Right lobe of liver (tissue), 6 donors: Measurements from ENCODE around the gene CDC42BPB. TPM values are rescaled to one million over a fixed set of nuclear protein-coding genes. Genes with fewer than 3 reads are reported as not detected.

ENCODE experiments used
- ATAC-seq, 4 donors: fragments of 200-7000 bp; cut with Tn5 transposase; one replicate each; pipeline ENCODE4 v1.9.1; 2020; ENCODE audit warnings: mild to moderate bottlenecking in 4 of 4, moderate library complexity in 4 of 4
- DNase-seq, 3 donors: peaks; one replicate each; pipeline ENCODE4 v3.0.0-alpha.2; 2020
- H3K27ac ChIP-seq, 3 donors: fragments of 200-600 bp; one replicate each; pipeline ENCODE4 v1.8.0; 2022
- H3K27me3 ChIP-seq, 2 donors: fragments of 200-600 bp; one replicate each; pipeline ENCODE4 v1.8.0; 2022
- H3K36me3 ChIP-seq, 4 donors: fragments of 200-600 bp; sonication (generic) in 1 of 4; one replicate each; pipeline versions ENCODE4 v1.5.1 to v1.8.0; 2017 to 2022; ENCODE audit warnings: control low read depth in 1 of 4
- H3K4me1 ChIP-seq, 4 donors: fragments of 200-600 bp; sonication (generic) in 1 of 4; one replicate each; pipeline versions ENCODE4 v1.5.1 to v1.8.0; 2017 to 2022; ENCODE audit warnings: control low read depth in 1 of 4
- H3K4me3 ChIP-seq, 3 donors: fragments of 200-600 bp; one replicate each; pipeline ENCODE4 v1.8.0; 2022
- H3K9me3 ChIP-seq, 4 donors: fragments of 200-600 bp; sonication (generic) in 1 of 4; one replicate each; pipeline versions ENCODE4 v1.5.1 to v1.8.0; 2017 to 2022; ENCODE audit warnings: control low read depth in 1 of 4
- CTCF ChIP-seq, 4 donors: fragments of 200-600 bp in 3 of 4; fragments of 450-650 bp in 1 of 4; IDR thresholded peaks; one replicate each; pipeline versions ENCODE4 v1.5.1 to v1.8.0; 2016 to 2022; ENCODE audit warnings: antibody characterized with exemption in 4 of 4, mild to moderate bottlenecking in 2 of 4
- POLR2A ChIP-seq: fragments of 450-650 bp; IDR thresholded peaks from one replicate; pipeline ENCODE4 v1.6.1; 2017; ENCODE audit warnings: antibody characterized with exemption, mild to moderate bottlenecking
- WGBS: methylation state at CpG from one replicate; pipeline ENCODE4 v1.1.6; 2018; ENCODE audit warnings: low coverage, low lambda C conversion rate; ENCODE audit not compliant: insufficient coverage; ENCODE audit errors: missing lambda C conversion rate; 5-methylcytosine and 5-hydroxymethylcytosine counted together
- intact Hi-C, 2 donors: fragments of 100-400 bp; cut with DNase I; formaldehyde crosslinking; loops; one replicate each; pipeline versions ENCODE4 v1.11.2 to v1.14.1; 2022
- total RNA-seq, 6 experiments: library from RNA; depleted of rRNA in 2 of 6; stranded (reverse); fragments of >200 nt in 2 of 6; fragmentation: NEBNext Ultra II Directional in 3 of 6; extraction: Animal tissue kit (Norgen Biotek cat#: 25700) in 3 of 6; gene quantifications; one replicate each; pipeline versions ENCODE4 v1.1.0 to v1.2.4, GENCODE V29; 2016 to 2023
- donor health status: DM: no; HTN: yes; CAD: no.
- donor health status: DM: no; HTN: no; CAD: no.
- donor health status: DM: no; HTN: no; CAD: no.
- donor health status: DM: no; HTN: yes; CAD: no.
- donor health status: DM: no; HTN: yes; CAD: no.

The CDC42BPB gene
- total RNA-seq, 6 experiments from 2014 or later: 38.4 to 55.5 (median 43.0) TPM

- peak overlapping the region; percentile 8 to 47 (median 47) for H3K27ac ChIP-seq
- WGBS: 24% methylated on average over 10 of the region's 13 CpGs
- peaks cover 0 to 41% (median 12%) of the 10 kb centered on the region in 4 donors for H3K4me1 ChIP-seq
- DNase-seq: no peak
- no peaks in the 10 kb centered on the region for H3K9me3 ChIP-seq
- intact Hi-C loops: no loop called here
- peak; percentile 69 to 74 (median 70) for ATAC-seq
- no peak for TF ChIP-seq POLR2A
- TF ChIP-seq CTCF (IDR thresholded peaks at IDR 0.05): no peak
- no peaks in the 10 kb centered on the region for H3K36me3 ChIP-seq
- no peaks in the 10 kb centered on the region for H3K27me3 ChIP-seq
- H3K4me3 ChIP-seq: peak overlapping the region in 1 of 3 donors; percentile 5
These were observed 26.4 kb downstream of the CDC42BPB start for GRCh38 chr14:103030741-103031565.

- TF ChIP-seq POLR2A: no peak
- intact Hi-C loops: no loop called here
- Histone ChIP-seq H3K4me3 (no peak overlapping the region), H3K4me1 (peaks cover 0 to 41% (median 12%) of the 10 kb centered on the region in 4 donors), H3K27ac (no peak overlapping the region), H3K36me3 (no peaks in the 10 kb centered on the region), H3K9me3 (no peaks in the 10 kb centered on the region), H3K27me3 (no peaks in the 10 kb centered on the region)
- DNase-seq: no peak
- ATAC-seq: no peak
- 90% methylated on average over 4 of the region's 9 CpGs for WGBS
These were observed 27.4 kb downstream of the CDC42BPB start for GRCh38 chr14:103029936-103030335.

GRCh38 chr14:103028772-103029171, 28.6 kb downstream of the CDC42BPB start:
- intact Hi-C loops: no loop called here
- ATAC-seq (no peak), DNase-seq (no peak)
- H3K9me3 ChIP-seq: no peaks in the 10 kb centered on the region
- H3K27me3 ChIP-seq: no peaks in the 10 kb centered on the region
- H3K27ac ChIP-seq: peak overlapping the region in 1 of 3 donors; percentile 3
- TF ChIP-seq CTCF (IDR thresholded peaks at IDR 0.05) (no peak), POLR2A (no peak)
- H3K4me1 ChIP-seq: peaks cover 0 to 40% (median 12%) of the 10 kb centered on the region in 4 donors
- H3K4me3 ChIP-seq: no peak overlapping the region
- H3K36me3 ChIP-seq: no peaks in the 10 kb centered on the region

- no peak for TF ChIP-seq POLR2A
- no peak for TF ChIP-seq CTCF (IDR thresholded peaks at IDR 0.05)
- no peaks in the 10 kb centered on the region for H3K36me3 ChIP-seq
- intact Hi-C loops: no loop called here
- no peaks in the 10 kb centered on the region for H3K9me3 ChIP-seq
- ATAC-seq (peak in 1 of 4 donors; percentile 4), DNase-seq (no peak)
- peaks cover 0 to 37% (median 12%) of the 10 kb centered on the region in 4 donors for H3K4me1 ChIP-seq
- no peak overlapping the region for H3K4me3 ChIP-seq
- no peaks in the 10 kb centered on the region for H3K27me3 ChIP-seq
- WGBS: 53% methylated on average over 6 of the region's 11 CpGs
- H3K27ac ChIP-seq: no peak overlapping the region
These were observed 29.1 kb downstream of the CDC42BPB start for GRCh38 chr14:103028161-103028767.

GRCh38 chr14:103027451-103027850, 29.9 kb downstream of the CDC42BPB start:
- H3K27me3 ChIP-seq: no peaks in the 10 kb centered on the region
- peaks cover 0 to 33% (median 10%) of the 10 kb centered on the region in 4 donors for H3K4me1 ChIP-seq
- DNase-seq (no peak), ATAC-seq (no peak)
- H3K9me3 ChIP-seq: no peaks in the 10 kb centered on the region
- WGBS: 83% methylated on average over 2 of the region's 3 CpGs
- no peak overlapping the region for H3K4me3 ChIP-seq
- no peak overlapping the region for H3K27ac ChIP-seq
- TF ChIP-seq CTCF (IDR thresholded peaks at IDR 0.05) (no peak), POLR2A (no peak)
- intact Hi-C loops: no loop called here
- H3K36me3 ChIP-seq: no peaks in the 10 kb centered on the region
